ENCODE measurements around the gene ZNF608.

Gene ZNF608, protein sequence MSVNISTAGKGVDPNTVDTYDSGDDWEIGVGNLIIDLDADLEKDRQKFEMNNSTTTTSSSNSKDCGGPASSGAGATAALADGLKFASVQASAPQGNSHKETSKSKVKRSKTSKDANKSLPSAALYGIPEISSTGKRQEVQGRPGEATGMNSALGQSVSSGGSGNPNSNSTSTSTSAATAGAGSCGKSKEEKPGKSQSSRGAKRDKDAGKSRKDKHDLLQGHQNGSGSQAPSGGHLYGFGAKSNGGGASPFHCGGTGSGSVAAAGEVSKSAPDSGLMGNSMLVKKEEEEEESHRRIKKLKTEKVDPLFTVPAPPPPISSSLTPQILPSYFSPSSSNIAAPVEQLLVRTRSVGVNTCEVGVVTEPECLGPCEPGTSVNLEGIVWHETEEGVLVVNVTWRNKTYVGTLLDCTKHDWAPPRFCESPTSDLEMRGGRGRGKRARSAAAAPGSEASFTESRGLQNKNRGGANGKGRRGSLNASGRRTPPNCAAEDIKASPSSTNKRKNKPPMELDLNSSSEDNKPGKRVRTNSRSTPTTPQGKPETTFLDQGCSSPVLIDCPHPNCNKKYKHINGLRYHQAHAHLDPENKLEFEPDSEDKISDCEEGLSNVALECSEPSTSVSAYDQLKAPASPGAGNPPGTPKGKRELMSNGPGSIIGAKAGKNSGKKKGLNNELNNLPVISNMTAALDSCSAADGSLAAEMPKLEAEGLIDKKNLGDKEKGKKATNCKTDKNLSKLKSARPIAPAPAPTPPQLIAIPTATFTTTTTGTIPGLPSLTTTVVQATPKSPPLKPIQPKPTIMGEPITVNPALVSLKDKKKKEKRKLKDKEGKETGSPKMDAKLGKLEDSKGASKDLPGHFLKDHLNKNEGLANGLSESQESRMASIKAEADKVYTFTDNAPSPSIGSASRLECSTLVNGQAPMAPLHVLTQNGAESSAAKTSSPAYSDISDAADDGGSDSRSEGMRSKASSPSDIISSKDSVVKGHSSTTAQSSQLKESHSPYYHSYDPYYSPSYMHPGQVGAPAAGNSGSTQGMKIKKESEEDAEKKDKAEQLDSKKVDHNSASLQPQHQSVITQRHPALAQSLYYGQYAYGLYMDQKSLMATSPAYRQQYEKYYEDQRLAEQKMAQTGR (N-terminal part only)
- 0 to 1.6 (median 0.06) reads per million in 9 experiments for total RNA-seq

DNA sequence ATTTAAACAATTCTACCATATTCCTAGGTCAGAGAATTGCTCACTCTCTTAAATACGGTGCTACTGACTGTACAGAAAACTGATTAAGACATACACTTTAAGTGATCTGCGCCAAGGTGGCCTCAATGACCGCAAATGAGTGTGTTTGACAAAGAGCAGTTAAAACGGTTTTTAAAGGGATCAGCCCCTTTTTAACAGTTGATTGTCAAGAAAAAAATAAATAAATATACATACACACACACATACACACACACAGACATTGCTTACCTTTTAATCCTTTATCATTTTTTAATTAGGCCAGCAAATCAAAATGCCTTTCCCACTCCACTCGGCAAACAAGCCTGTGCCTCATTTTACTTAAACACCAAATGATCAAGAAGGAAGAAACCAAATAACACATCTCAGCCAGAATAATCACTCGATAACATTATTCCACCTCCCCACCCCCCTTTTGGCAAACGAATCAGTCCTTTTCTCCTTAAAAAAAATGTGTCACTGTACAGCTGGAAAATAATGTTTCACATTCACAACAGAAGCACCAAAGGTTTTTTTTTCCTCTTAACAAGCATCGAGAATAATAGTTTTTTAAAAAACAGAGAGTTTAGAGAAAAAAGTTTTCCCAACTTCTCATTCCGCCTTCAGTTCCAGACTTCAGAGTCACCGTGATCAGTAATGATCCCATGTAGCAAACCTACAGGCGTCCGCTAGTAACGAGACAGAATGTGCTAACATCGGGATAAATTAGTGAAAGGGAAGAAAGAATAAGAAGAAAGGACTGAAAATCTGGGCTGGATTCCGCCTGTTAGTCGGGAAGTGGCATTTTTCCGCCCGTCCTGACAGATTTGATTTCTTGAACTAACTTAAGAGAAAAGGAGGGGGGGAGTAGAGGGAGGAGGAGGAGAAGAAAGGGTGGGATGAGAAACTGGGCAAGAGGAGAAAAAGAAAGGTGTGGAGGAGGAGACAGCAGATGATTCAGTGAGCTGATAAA is at the start of gene ZNF608:
Gene ZNF608 (minus strand): TSS at position 712 of the 988 bp plus-strand sequence. CDS start 1,650 bp downstream, outside the sequence.
- peaks cover 0 to 37% of the 10 kb centered on the region in 2 donors for H3K27me3 Mint-ChIP-seq
- H3K27ac Mint-ChIP-seq = no peak within 1 kb of the TSS
- DNase-seq (no peak), ATAC-seq (replicated peaks) (no peak)
- H3K9me3 Mint-ChIP-seq = peaks cover 0 to 2% of the 10 kb centered on the region in 2 donors
- no peaks in the 10 kb centered on the region for H3K36me3 Mint-ChIP-seq (ENCODE audit: insufficient read depth)
- H3K4me3 Mint-ChIP-seq = peak within 1 kb of the TSS in 1 of 2 donors; percentile 48
- peaks cover 0 to 5% of the 10 kb centered on the region in 2 donors for H3K4me1 Mint-ChIP-seq (ENCODE audit: low read depth in 2 of 2)

DNA sequence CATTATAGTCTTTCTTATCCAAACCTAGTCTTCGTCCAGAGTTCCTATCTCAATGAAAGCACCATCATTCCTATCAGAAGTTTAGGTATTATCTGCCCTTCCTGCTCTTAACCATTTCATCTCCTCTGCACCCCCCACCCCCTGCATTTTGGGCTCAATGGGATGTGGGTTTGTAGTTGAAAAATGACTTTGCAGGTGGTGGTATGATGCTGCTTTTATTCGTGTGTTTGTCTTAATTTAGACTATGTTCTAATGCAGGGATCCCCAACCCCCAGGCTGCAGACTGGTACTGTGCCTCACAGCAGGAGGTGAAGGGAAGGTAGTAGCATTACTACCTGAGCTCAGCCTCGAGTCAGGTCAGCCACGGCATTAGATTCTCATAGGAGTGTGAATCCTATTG is 49.4 kb upstream of the ZNF608 start:
- no peak overlapping the region for H3K4me3 Mint-ChIP-seq
- H3K27me3 Mint-ChIP-seq = no peaks in the 10 kb centered on the region
- H3K9me3 Mint-ChIP-seq = no peaks in the 10 kb centered on the region
- no peak overlapping the region for H3K27ac Mint-ChIP-seq
- DNase-seq = no peak
- H3K4me1 Mint-ChIP-seq (ENCODE audit: low read depth in 2 of 2) = no peaks in the 10 kb centered on the region
- no peaks in the 10 kb centered on the region for H3K36me3 Mint-ChIP-seq (ENCODE audit: insufficient read depth)
- ATAC-seq (replicated peaks) = no peak

DNA sequence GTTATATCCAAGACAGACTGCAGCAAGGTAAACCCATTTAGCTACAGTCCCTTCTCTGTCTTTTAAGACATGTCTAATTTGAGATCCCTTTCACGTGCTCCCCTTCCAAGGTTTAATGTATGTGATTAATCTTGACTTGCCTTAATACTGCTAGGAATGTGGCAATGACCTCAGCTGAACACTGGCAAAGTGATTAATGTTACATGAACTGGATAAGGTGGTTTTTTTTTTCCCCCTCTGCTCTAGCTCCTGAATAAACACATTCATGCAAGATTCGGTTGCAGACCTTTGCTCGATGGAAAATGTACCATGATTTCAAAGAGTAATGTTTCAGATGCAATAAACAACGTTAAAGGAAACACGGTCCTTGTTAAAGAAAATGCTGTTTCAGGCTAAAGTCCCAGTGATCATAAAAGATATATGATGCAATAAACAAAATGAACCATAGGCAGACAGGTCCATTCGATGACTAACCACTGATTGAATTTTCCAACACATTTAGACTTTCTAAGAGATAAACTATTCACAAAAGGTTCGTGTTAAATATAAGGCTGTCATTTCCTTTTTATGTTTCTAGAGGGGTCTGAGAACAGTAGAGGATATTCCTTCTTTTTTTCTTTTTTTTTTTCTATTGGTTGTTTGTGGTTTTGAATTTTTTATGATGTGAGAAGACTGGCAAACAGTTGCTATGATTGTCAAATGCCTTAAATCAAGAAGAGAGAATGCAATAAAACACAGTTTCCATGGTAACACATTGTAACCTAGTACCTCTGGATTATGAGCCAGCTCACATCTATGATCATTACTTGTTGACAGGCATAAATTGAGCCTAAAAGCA is 44.7 kb upstream of the ZNF608 start:
- Mint-ChIP-seq H3K27ac (no peak overlapping the region), H3K4me1 (ENCODE audit: low read depth in 2 of 2) (no peaks in the 10 kb centered on the region), H3K36me3 (ENCODE audit: insufficient read depth) (no peaks in the 10 kb centered on the region), H3K4me3 (no peak overlapping the region), H3K27me3 (no peaks in the 10 kb centered on the region), H3K9me3 (peaks cover 3 to 8% of the 10 kb centered on the region in 2 donors)
- DNase-seq = no peak
- no peak for ATAC-seq (replicated peaks)

DNA sequence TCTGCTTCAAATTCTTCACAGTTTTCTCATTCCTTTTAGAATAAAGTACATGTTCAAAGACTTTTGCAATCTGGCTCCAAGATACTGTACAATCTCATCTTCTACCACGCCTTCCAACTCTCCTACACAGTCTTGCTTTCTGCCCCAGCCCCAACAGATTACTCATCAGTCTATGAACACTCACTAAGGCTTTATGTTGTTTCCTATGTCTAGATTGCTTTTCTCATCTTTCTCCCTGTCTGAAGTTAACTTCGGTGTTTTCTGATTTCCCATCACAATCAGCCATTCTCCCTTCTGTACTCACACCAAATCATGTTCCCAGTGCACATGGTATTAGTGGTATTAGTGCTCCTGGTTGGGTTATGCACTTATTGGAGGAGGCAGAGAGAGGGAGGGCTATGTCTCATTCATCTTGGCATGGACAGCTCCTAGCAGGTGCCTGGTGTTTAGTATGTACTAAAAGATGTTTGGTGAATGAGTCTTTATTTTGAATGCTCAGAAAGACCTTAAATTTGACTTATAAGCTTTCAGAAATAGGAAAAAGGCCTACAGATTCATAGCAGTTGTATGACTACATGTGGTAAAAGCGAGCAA is 44.0 kb upstream of the ZNF608 start:
- Mint-ChIP-seq H3K36me3 (ENCODE audit: insufficient read depth) (no peaks in the 10 kb centered on the region), H3K4me3 (no peak overlapping the region), H3K4me1 (ENCODE audit: low read depth in 2 of 2) (no peaks in the 10 kb centered on the region), H3K9me3 (peaks cover 3 to 8% of the 10 kb centered on the region in 2 donors), H3K27me3 (no peaks in the 10 kb centered on the region), H3K27ac (no peak overlapping the region)
- DNase-seq = no peak
- no peak for ATAC-seq (replicated peaks)

DNA sequence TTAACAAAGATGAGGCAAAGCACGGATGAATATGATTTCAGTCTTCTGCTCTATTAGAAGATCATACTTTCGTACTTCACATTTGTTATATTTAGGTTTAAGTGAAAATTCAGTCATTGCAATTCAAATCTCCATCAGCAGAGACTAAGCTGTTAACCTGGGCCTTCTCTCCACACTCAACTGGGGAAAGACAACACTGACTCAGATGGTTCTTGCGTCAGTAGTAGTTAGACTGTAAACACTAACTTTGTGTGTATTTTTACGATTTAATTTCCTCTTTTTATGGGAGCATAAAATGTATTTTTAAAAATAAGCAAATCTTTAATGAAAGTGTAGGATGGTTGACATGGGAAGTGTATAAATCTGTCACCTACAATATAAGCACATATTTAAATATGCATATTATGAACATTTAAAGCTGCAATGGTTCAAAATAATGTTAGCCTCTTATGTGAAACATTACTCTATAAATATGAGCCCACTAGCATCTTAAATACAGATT is 42.7 kb upstream of the ZNF608 start:
- H3K9me3 Mint-ChIP-seq = peaks cover 3 to 8% of the 10 kb centered on the region in 2 donors
- no peaks in the 10 kb centered on the region for H3K27me3 Mint-ChIP-seq
- DNase-seq = no peak
- no peak for ATAC-seq (replicated peaks)
- no peak overlapping the region for H3K27ac Mint-ChIP-seq
- H3K4me1 Mint-ChIP-seq (ENCODE audit: low read depth in 2 of 2) = no peaks in the 10 kb centered on the region
- H3K36me3 Mint-ChIP-seq (ENCODE audit: insufficient read depth) = no peaks in the 10 kb centered on the region
- H3K4me3 Mint-ChIP-seq = no peak overlapping the region

DNA sequence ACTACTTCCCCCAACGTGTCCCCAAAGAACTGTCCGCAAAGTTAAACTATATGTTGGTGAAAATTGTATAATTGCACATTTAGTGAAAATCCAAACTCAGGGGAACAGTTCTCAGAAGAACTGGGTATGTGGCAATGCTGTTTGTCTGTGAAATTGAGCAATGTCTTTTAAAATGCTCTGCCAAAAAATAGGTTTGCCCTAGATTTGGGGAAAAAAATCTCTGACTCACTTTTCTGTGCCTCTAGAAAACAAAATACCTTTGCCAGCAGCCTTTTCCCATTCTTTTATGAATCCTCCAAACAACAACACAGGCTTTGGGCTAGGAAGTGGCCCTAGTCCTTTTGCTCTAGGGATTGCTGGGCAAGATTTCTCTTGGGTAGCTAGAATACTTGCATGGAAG is 37.4 kb upstream of the ZNF608 start:
- H3K27me3 Mint-ChIP-seq = no peaks in the 10 kb centered on the region
- no peak overlapping the region for H3K27ac Mint-ChIP-seq
- no peaks in the 10 kb centered on the region for H3K36me3 Mint-ChIP-seq (ENCODE audit: insufficient read depth)
- no peak overlapping the region for H3K4me3 Mint-ChIP-seq
- H3K4me1 Mint-ChIP-seq (ENCODE audit: low read depth in 2 of 2) = no peaks in the 10 kb centered on the region
- no peak for DNase-seq
- no peak for ATAC-seq (replicated peaks)
- H3K9me3 Mint-ChIP-seq = peaks cover 0 to 3% of the 10 kb centered on the region in 2 donors

DNA sequence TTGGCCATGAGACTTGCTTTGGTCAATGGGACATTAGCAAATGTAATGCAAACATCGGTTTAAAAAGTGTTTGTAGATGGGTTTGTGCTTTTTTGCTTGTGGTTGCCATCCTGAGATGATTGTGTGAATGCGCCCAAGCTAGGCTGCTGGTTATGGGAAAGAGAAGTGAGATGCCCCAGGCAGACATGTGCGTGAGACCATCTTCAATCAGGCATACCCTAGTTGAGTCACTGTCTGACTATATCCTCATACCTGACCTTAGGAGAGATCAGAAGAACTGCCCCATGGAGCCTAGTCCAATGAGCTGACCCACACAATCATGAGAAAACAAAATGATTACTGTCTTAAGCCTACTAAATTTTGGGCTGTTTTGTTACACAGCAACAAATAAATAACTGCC is 36.8 kb upstream of the ZNF608 start:
- peaks cover under 1 to 3% of the 10 kb centered on the region in 2 donors for H3K9me3 Mint-ChIP-seq
- no peaks in the 10 kb centered on the region for H3K27me3 Mint-ChIP-seq
- no peak overlapping the region for H3K4me3 Mint-ChIP-seq
- no peaks in the 10 kb centered on the region for H3K4me1 Mint-ChIP-seq (ENCODE audit: low read depth in 2 of 2)
- no peaks in the 10 kb centered on the region for H3K36me3 Mint-ChIP-seq (ENCODE audit: insufficient read depth)
- DNase-seq = no peak
- no peak overlapping the region for H3K27ac Mint-ChIP-seq
- ATAC-seq (replicated peaks) = no peak

DNA sequence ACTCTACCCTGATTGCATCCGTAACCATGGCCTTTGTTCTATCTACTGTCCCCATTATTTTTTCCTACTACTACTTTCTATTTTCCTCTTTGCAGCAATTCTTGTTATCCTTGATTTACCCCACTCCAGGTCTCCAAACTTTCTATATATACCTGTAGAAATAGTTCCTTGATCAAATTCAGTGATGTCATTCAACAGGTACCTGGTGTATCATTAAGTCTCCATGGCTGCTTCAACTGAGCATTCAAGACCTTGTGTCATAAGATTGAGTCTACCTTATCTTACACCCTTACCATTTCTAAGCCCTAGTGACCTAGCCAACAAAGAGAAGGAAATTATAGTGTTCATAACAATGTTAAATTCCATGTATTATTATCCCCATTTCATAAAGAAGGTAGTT is 35.8 kb upstream of the ZNF608 start:
- no peak for DNase-seq
- ATAC-seq (replicated peaks) = no peak
- H3K4me1 Mint-ChIP-seq (ENCODE audit: low read depth in 2 of 2) = no peaks in the 10 kb centered on the region
- H3K27me3 Mint-ChIP-seq = no peaks in the 10 kb centered on the region
- no peaks in the 10 kb centered on the region for H3K36me3 Mint-ChIP-seq (ENCODE audit: insufficient read depth)
- peaks cover 5 to 7% of the 10 kb centered on the region in 2 donors for H3K9me3 Mint-ChIP-seq
- H3K4me3 Mint-ChIP-seq = no peak overlapping the region
- H3K27ac Mint-ChIP-seq = no peak overlapping the region

DNA sequence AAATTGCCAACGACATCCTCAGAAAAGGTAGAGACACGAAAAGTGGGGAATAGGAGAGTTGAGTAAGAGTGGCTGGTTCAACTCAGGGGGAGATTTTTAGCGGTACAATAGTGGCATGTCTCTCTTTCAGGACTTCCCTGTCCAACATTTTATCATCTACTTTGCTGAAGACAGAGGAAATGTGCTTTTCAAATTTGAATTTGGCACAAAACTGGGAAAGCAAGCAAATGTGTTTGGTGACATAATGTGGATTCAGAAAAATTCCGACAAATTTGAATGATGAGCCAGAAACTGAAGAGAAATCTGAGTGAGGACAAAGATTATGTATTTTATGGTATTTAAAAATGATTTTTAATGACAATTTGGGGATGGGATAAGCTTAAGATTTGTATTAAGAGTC is 33.6 kb upstream of the ZNF608 start:
- no peak overlapping the region for H3K27ac Mint-ChIP-seq
- peaks cover 5 to 7% of the 10 kb centered on the region in 2 donors for H3K9me3 Mint-ChIP-seq
- H3K36me3 Mint-ChIP-seq (ENCODE audit: insufficient read depth) = no peaks in the 10 kb centered on the region
- no peaks in the 10 kb centered on the region for H3K4me1 Mint-ChIP-seq (ENCODE audit: low read depth in 2 of 2)
- no peak for ATAC-seq (replicated peaks)
- no peaks in the 10 kb centered on the region for H3K27me3 Mint-ChIP-seq
- H3K4me3 Mint-ChIP-seq = no peak overlapping the region
- DNase-seq = no peak

DNA sequence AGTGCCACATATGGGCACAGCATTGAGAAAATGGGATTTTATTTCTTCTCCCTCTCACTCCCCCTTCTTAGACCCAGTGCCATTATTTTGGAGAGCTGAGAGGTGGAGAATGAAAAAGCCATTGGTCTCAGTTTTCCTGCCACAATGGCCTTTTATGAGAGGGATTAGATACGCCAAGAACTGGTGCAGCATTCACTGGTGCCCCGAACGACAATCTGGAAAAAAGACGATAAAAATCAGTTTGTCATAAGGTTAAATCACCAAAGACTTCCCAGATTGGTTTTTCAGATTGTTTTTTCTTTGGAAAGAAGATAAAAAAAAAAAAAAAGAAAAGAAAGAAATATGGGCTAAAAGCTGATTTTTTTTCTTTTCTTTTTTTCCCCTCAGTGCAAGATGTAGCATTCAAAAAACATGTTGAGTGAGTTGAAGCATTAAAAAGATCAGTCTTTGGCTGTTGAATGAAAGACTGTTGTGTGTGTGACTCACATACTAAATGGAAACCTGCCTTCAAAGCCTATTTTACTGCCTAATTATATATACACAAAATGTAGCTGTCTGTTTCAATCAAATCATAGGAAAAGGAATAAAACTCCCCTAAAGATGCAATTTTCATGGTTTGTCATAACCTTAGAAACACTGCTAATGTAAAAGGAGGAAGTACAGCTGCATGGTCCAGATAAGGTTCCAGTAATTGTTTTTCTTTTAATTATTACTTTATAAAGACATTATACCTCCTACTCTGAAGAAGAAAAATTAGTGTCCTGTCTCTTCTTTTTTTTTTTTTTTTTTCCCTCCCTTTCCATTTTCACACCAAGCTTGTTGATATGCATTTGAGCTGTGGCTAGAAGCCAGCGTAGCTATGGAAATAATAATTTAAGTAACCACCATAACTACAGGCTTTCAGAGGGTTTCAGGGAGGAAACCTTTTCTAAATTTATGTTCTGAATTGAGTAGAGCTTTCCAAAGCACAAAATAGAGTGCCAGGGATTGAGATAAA is 27.2 kb upstream of the ZNF608 start:
- H3K27me3 Mint-ChIP-seq = no peaks in the 10 kb centered on the region
- no peak overlapping the region for H3K4me3 Mint-ChIP-seq
- ATAC-seq (replicated peaks) (no peak), DNase-seq (no peak)
- H3K36me3 Mint-ChIP-seq (ENCODE audit: insufficient read depth) = no peaks in the 10 kb centered on the region
- no peaks in the 10 kb centered on the region for H3K4me1 Mint-ChIP-seq (ENCODE audit: low read depth in 2 of 2)
- H3K9me3 Mint-ChIP-seq = peaks cover 4 to 14% of the 10 kb centered on the region in 2 donors
- H3K27ac Mint-ChIP-seq = no peak overlapping the region
